ENCODE measurements around the gene MGAT3. TPM values are rescaled to one million over a fixed set of nuclear protein-coding genes. Genes with fewer than 3 reads are reported as not detected.
A peak's percentile ranks its signal among the peaks of the same experiment; 100 is the strongest.

MGAT3 gene
- total RNA-seq, 2 donors from 2014 or later = 0.38 to 2.6 TPM

GRCh38 chr22:39463931-39464390, 7.1 kb downstream of the MGAT3 start:
- no peak for ATAC-seq
- H3K4me1 Mint-ChIP-seq (ENCODE audit: low read depth in 2 of 2) = peaks cover 0 to 4% of the 10 kb centered on the region in 2 donors
- peak overlapping the region in 1 of 2 donors; percentile 45 for H3K27ac Mint-ChIP-seq
- no peaks in the 10 kb centered on the region for H3K36me3 Mint-ChIP-seq
- DNase-seq (ENCODE audit: low spot score) = no peak
- no peak overlapping the region for H3K4me3 Mint-ChIP-seq
- H3K27me3 Mint-ChIP-seq = peaks cover 13 to 24% of the 10 kb centered on the region in 2 donors
- H3K9me3 Mint-ChIP-seq = no peaks in the 10 kb centered on the region

GRCh38 chr22:39466228-39467006, 9.6 kb downstream of the MGAT3 start:
- ATAC-seq (no peak), DNase-seq (ENCODE audit: low spot score) (no peak)
- Mint-ChIP-seq H3K9me3 (no peaks in the 10 kb centered on the region), H3K4me1 (ENCODE audit: low read depth in 2 of 2) (peaks cover under 1 to 13% of the 10 kb centered on the region in 2 donors), H3K27ac (no peak overlapping the region), H3K4me3 (no peak overlapping the region), H3K36me3 (no peaks in the 10 kb centered on the region), H3K27me3 (peaks cover 4 to 6% of the 10 kb centered on the region in 2 donors)

- no peak overlapping the region for H3K4me3 Mint-ChIP-seq
- H3K36me3 Mint-ChIP-seq = no peaks in the 10 kb centered on the region
- ATAC-seq (no peak), DNase-seq (ENCODE audit: low spot score) (no peak)
- peaks cover 0 to 6% of the 10 kb centered on the region in 2 donors for H3K27me3 Mint-ChIP-seq
- no peaks in the 10 kb centered on the region for H3K9me3 Mint-ChIP-seq
- H3K27ac Mint-ChIP-seq = peak overlapping the region in 1 of 2 donors; percentile 36
- peaks cover 5 to 13% of the 10 kb centered on the region in 2 donors for H3K4me1 Mint-ChIP-seq (ENCODE audit: low read depth in 2 of 2)
Observed at GRCh38 chr22:39467390-39467895, 10.6 kb downstream of the MGAT3 start.

- Mint-ChIP-seq H3K36me3 (no peaks in the 10 kb centered on the region), H3K27ac (no peak overlapping the region), H3K4me1 (ENCODE audit: low read depth in 2 of 2) (peaks cover 5 to 13% of the 10 kb centered on the region in 2 donors), H3K9me3 (no peaks in the 10 kb centered on the region), H3K27me3 (peaks cover 0 to 6% of the 10 kb centered on the region in 2 donors), H3K4me3 (no peak overlapping the region)
- DNase-seq (ENCODE audit: low spot score) (no peak), ATAC-seq (no peak)
Observed at GRCh38 chr22:39468487-39469325, 11.9 kb downstream of the MGAT3 start.

- Mint-ChIP-seq H3K4me1 (ENCODE audit: low read depth in 2 of 2) (peaks cover 5 to 13% of the 10 kb centered on the region in 2 donors), H3K9me3 (no peaks in the 10 kb centered on the region), H3K36me3 (no peaks in the 10 kb centered on the region), H3K27me3 (peaks cover 0 to 6% of the 10 kb centered on the region in 2 donors), H3K27ac (no peak overlapping the region), H3K4me3 (no peak overlapping the region)
- DNase-seq (ENCODE audit: low spot score) (no peak), ATAC-seq (no peak)
Observed at GRCh38 chr22:39469326-39469680, 12.5 kb downstream of the MGAT3 start.

- peaks cover 0 to 6% of the 10 kb centered on the region in 2 donors for H3K27me3 Mint-ChIP-seq
- peak overlapping the region; percentile 25 to 36 for H3K27ac Mint-ChIP-seq
- DNase-seq (ENCODE audit: low spot score) = no peak
- H3K4me3 Mint-ChIP-seq = no peak overlapping the region
- no peaks in the 10 kb centered on the region for H3K36me3 Mint-ChIP-seq
- no peak for ATAC-seq
- H3K9me3 Mint-ChIP-seq = no peaks in the 10 kb centered on the region
- peaks cover 5 to 13% of the 10 kb centered on the region in 2 donors for H3K4me1 Mint-ChIP-seq (ENCODE audit: low read depth in 2 of 2)
Observed at GRCh38 chr22:39469681-39470450, 13.1 kb downstream of the MGAT3 start.

- no peak overlapping the region for H3K4me3 Mint-ChIP-seq
- H3K9me3 Mint-ChIP-seq = no peaks in the 10 kb centered on the region
- no peak for ATAC-seq
- H3K4me1 Mint-ChIP-seq (ENCODE audit: low read depth in 2 of 2) = peaks cover 5 to 13% of the 10 kb centered on the region in 2 donors
- no peak for DNase-seq (ENCODE audit: low spot score)
- peaks cover 0 to 6% of the 10 kb centered on the region in 2 donors for H3K27me3 Mint-ChIP-seq
- no peaks in the 10 kb centered on the region for H3K36me3 Mint-ChIP-seq
- H3K27ac Mint-ChIP-seq = peak overlapping the region; percentile 51 to 61
Observed at GRCh38 chr22:39470451-39471291, 13.9 kb downstream of the MGAT3 start.

GRCh38 chr22:39471381-39472141, 14.7 kb downstream of the MGAT3 start:
- peak; percentile 71 for DNase-seq (ENCODE audit: low spot score)
- Mint-ChIP-seq H3K36me3 (no peaks in the 10 kb centered on the region), H3K4me1 (ENCODE audit: low read depth in 2 of 2) (peaks cover 5 to 13% of the 10 kb centered on the region in 2 donors), H3K27ac (peak overlapping the region; percentile 51 to 61), H3K27me3 (peaks cover 0 to 6% of the 10 kb centered on the region in 2 donors), H3K4me3 (peak overlapping the region; percentile 51), H3K9me3 (no peaks in the 10 kb centered on the region)
- peak; percentile 74 to 85 for ATAC-seq

GRCh38 chr22:39472570-39473556, 16.1 kb downstream of the MGAT3 start:
- DNase-seq (ENCODE audit: low spot score) (no peak), ATAC-seq (peak in 1 of 2 donors; percentile 23)
- H3K4me1 Mint-ChIP-seq (ENCODE audit: low read depth in 2 of 2) = peaks cover 5 to 13% of the 10 kb centered on the region in 2 donors
- H3K27ac Mint-ChIP-seq = peak overlapping the region; percentile 35 to 82
- no peak overlapping the region for H3K4me3 Mint-ChIP-seq
- H3K9me3 Mint-ChIP-seq = no peaks in the 10 kb centered on the region
- no peaks in the 10 kb centered on the region for H3K36me3 Mint-ChIP-seq
- H3K27me3 Mint-ChIP-seq = peaks cover 0 to 6% of the 10 kb centered on the region in 2 donors

GRCh38 chr22:39473851-39474250, 17.0 kb downstream of the MGAT3 start:
- no peaks in the 10 kb centered on the region for H3K9me3 Mint-ChIP-seq
- H3K36me3 Mint-ChIP-seq = no peaks in the 10 kb centered on the region
- no peak for DNase-seq (ENCODE audit: low spot score)
- ATAC-seq = no peak
- H3K4me3 Mint-ChIP-seq = no peak overlapping the region
- H3K27me3 Mint-ChIP-seq = no peaks in the 10 kb centered on the region
- H3K27ac Mint-ChIP-seq = no peak overlapping the region
- peaks cover 5 to 13% of the 10 kb centered on the region in 2 donors for H3K4me1 Mint-ChIP-seq (ENCODE audit: low read depth in 2 of 2)

GRCh38 chr22:39474351-39475111, 17.7 kb downstream of the MGAT3 start:
- peaks cover 5 to 13% of the 10 kb centered on the region in 2 donors for H3K4me1 Mint-ChIP-seq (ENCODE audit: low read depth in 2 of 2)
- DNase-seq (ENCODE audit: low spot score) (no peak), ATAC-seq (no peak)
- no peak overlapping the region for H3K4me3 Mint-ChIP-seq
- H3K36me3 Mint-ChIP-seq = no peaks in the 10 kb centered on the region
- no peaks in the 10 kb centered on the region for H3K9me3 Mint-ChIP-seq
- H3K27me3 Mint-ChIP-seq = no peaks in the 10 kb centered on the region
- H3K27ac Mint-ChIP-seq = no peak overlapping the region
